ENCODE results near the gene IL13. TPM values are rescaled to one million over a fixed set of nuclear protein-coding genes. Genes with fewer than 3 reads are reported as not detected.

Gene IL13
- polyA plus RNA-seq, 1 donor (not counting 4 experiments of a cell fraction or from before 2014, with no cell fraction given) = not detected

DNA sequence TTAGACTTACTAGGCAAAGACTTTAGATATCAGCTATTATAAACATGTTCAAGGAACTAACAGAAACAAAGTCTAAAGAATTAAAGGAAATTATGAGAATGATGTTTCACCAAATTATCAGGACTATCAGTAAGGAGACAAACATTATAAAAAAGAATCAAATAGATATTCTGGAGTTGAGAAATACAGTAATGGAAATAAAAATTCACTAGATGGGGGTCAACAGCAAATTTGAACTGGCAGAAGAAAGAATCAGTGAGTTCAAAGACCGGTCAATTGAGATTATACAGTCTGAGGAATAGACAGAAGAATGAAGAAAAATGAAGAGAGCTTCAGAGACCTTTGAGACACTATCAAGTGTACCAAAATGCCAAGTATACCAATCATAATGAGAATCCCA, 9.6 kb upstream of the IL13 start:
- dilution Hi-C loops (cut with MboI; ENCODE audit: extremely low pct_ligation_motif_present, low sequenced_read_pairs) = no loop called here
- no peaks in the 10 kb centered on the region for H4K20me1 ChIP-seq (ENCODE audit: control insufficient read depth, extremely low read depth, insufficient read depth, low read length)

DNA sequence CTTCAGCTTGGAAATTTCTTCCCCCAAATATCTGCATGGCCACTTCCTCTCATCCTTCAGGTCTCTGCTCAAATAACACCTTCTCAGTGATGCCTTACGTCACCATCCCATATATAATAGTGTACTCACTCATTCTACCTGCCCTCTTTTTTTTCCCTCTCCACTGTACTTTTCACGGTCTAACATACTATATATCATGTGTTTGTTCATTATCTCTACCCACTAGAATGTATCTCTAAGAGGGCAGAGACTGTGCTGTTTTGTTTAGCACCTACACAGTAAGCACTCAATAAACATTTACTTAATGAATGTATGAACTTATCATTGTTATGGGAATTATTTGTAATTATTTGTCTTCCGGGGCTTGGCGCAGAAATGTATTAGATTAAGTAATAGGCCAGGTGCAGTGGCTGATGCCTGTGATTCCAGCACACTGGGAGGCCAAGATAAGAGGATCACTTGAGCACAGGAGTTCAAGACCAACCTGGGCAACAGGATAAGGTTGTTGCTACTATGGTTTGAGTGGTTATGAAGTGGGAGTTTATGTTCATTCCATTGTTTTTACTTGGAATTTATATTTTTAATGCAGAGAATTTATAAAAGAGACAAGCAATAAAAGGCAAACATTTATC, 6.0 kb upstream of the IL13 start:
- H3K4me2 ChIP-seq (ENCODE audit: control insufficient read depth, extremely low read depth, insufficient read depth, low read depth, low read length) = no peak overlapping the region
- no peaks in the 10 kb centered on the region for H4K20me1 ChIP-seq (ENCODE audit: control insufficient read depth, extremely low read depth, insufficient read depth, low read length)
- H3K27ac ChIP-seq (ENCODE audit: control insufficient read depth, insufficient read depth, low read length) = no peak overlapping the region
- H3K27me3 ChIP-seq (ENCODE audit: control insufficient read depth, extremely low read depth, insufficient read depth, low read length) = peaks cover 33% of the 10 kb centered on the region
- H3K9me1 ChIP-seq (ENCODE audit: control insufficient read depth, extremely low read depth, insufficient read depth, low read length) = no peaks in the 10 kb centered on the region
- dilution Hi-C loops (cut with MboI; ENCODE audit: extremely low pct_ligation_motif_present, low sequenced_read_pairs) = no loop called here
- FAIRE-seq (no peak), DNase-seq (ENCODE audit: low read depth, low spot score) (no peak)
- no peaks in the 10 kb centered on the region for H3K9me3 ChIP-seq (ENCODE audit: control insufficient read depth, low read depth, low read length)
- H3K79me2 ChIP-seq (ENCODE audit: control insufficient read depth, insufficient read depth, low read length) = no peaks in the 10 kb centered on the region
- H3K36me3 ChIP-seq (ENCODE audit: control insufficient read depth in 2 of 2, extremely low read depth in 1 of 2, insufficient read depth in 2 of 2, low read length in 2 of 2) = no peaks in the 10 kb centered on the region
- TF ChIP-seq, protein P1, sequence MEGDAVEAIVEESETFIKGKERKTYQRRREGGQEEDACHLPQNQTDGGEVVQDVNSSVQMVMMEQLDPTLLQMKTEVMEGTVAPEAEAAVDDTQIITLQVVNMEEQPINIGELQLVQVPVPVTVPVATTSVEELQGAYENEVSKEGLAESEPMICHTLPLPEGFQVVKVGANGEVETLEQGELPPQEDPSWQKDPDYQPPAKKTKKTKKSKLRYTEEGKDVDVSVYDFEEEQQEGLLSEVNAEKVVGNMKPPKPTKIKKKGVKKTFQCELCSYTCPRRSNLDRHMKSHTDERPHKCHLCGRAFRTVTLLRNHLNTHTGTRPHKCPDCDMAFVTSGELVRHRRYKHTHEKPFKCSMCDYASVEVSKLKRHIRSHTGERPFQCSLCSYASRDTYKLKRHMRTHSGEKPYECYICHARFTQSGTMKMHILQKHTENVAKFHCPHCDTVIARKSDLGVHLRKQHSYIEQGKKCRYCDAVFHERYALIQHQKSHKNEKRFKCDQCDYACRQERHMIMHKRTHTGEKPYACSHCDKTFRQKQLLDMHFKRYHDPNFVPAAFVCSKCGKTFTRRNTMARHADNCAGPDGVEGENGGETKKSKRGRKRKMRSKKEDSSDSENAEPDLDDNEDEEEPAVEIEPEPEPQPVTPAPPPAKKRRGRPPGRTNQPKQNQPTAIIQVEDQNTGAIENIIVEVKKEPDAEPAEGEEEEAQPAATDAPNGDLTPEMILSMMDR (optimal IDR thresholded peaks at IDR 0.05 in 1 of 3, IDR thresholded peaks at IDR 0.05 in 1 of 3, conservative IDR thresholded peaks at IDR 0.05 in 1 of 3; ENCODE audit: extremely low read depth in 1 of 3, insufficient read depth in 2 of 3, low read length in 3 of 3) = no peak
- no peak for TF ChIP-seq EZH2 (IDR thresholded peaks at IDR 0.05; ENCODE audit: low read length)
- H3K4me3 ChIP-seq (ENCODE audit: control insufficient read depth in 2 of 3, extremely low read depth in 1 of 3, insufficient read depth in 2 of 3, low read depth in 1 of 3, low read length in 3 of 3) = no peak overlapping the region
- peaks cover 3% of the 10 kb centered on the region for H3K4me1 ChIP-seq (ENCODE audit: control insufficient read depth, extremely low read depth, insufficient read depth, low read length)
- no peak overlapping the region for H3K9ac ChIP-seq (ENCODE audit: control insufficient read depth, extremely low read depth, insufficient read depth, low read length)
- no peak overlapping the region for H2AFZ ChIP-seq (ENCODE audit: control insufficient read depth, low read length)

More for the DNA sequence above, 9.6 kb upstream of the IL13 start:
- FAIRE-seq = no peak
- Histone ChIP-seq H3K9me3 (ENCODE audit: control insufficient read depth, low read depth, low read length) (no peaks in the 10 kb centered on the region), H3K27me3 (ENCODE audit: control insufficient read depth, extremely low read depth, insufficient read depth, low read length) (peaks cover 1% of the 10 kb centered on the region), H3K9me1 (ENCODE audit: control insufficient read depth, extremely low read depth, insufficient read depth, low read length) (no peaks in the 10 kb centered on the region), H3K4me1 (ENCODE audit: control insufficient read depth, extremely low read depth, insufficient read depth, low read length) (no peaks in the 10 kb centered on the region), H3K9ac (ENCODE audit: control insufficient read depth, extremely low read depth, insufficient read depth, low read length) (no peak overlapping the region), H3K27ac (ENCODE audit: control insufficient read depth, insufficient read depth, low read length) (no peak overlapping the region), H3K4me2 (ENCODE audit: control insufficient read depth, extremely low read depth, insufficient read depth, low read depth, low read length) (no peak overlapping the region), H2AFZ (ENCODE audit: control insufficient read depth, low read length) (no peak overlapping the region), H3K79me2 (ENCODE audit: control insufficient read depth, insufficient read depth, low read length) (no peaks in the 10 kb centered on the region), H3K36me3 (ENCODE audit: control insufficient read depth in 2 of 2, extremely low read depth in 1 of 2, insufficient read depth in 2 of 2, low read length in 2 of 2) (peaks cover 0 to 4% of the 10 kb centered on the region in 2 experiments), H3K4me3 (ENCODE audit: control insufficient read depth in 2 of 3, extremely low read depth in 1 of 3, insufficient read depth in 2 of 3, low read depth in 1 of 3, low read length in 3 of 3) (no peak overlapping the region)
- no peak for DNase-seq (ENCODE audit: low read depth, low spot score)
- TF ChIP-seq EZH2 (IDR thresholded peaks at IDR 0.05; ENCODE audit: low read length) = no peak
- TF ChIP-seq, protein P1 (optimal IDR thresholded peaks at IDR 0.05 in 1 of 3, IDR thresholded peaks at IDR 0.05 in 1 of 3, conservative IDR thresholded peaks at IDR 0.05 in 1 of 3; ENCODE audit: extremely low read depth in 1 of 3, insufficient read depth in 2 of 3, low read length in 3 of 3) = no peak

Data from keratinocyte (primary cell).